Ramos (cell line): ENCODE measurements around the gene IRGQ.
"Not testable (repeated sequence)": the region's sequence is repeated elsewhere in the genome, so short reads cannot be mapped to it uniquely, and the experiment has no call there.

Experiments
- in situ Hi-C: fragments of 300-500 bp; cut with MboI; formaldehyde crosslinking; loops from one replicate; pipeline ENCODE4 v1.14.3; 2022; ENCODE audit warnings: low sequenced_read_pairs; ENCODE audit not compliant: unreplicated experiment

IRGQ gene

GRCh38 chr19:43625918-43626579 lies 30.1 kb upstream of the IRGQ start:
- in situ Hi-C loops = no loop called here

GRCh38 chr19:43624933-43625332 lies 29.0 kb upstream of the IRGQ start:
- in situ Hi-C loops = no loop called here

GRCh38 chr19:43623889-43624670 lies 28.1 kb upstream of the IRGQ start:
- in situ Hi-C loops = no loop called here

GRCh38 chr19:43622956-43623355 lies 27.0 kb upstream of the IRGQ start:
- in situ Hi-C loops = no loop called here

GRCh38 chr19:43622070-43622469 lies 26.1 kb upstream of the IRGQ start:
- in situ Hi-C loops = no loop called here

GRCh38 chr19:43620061-43621001 lies 24.4 kb upstream of the IRGQ start:
- in situ Hi-C loops = no loop called here

GRCh38 chr19:43619262-43620060 lies 23.5 kb upstream of the IRGQ start, which contains the start of gene ZNF428:
ZNF428 (minus strand) TSS chr19:43619629; CDS start chr19:43614304, 5,325 bp downstream.
- in situ Hi-C loops = no loop called here

- in situ Hi-C loops = no loop called here
Measured at GRCh38 chr19:43618921-43619261, 23.0 kb upstream of the IRGQ start.

- in situ Hi-C loops = no loop called here
Measured at GRCh38 chr19:43616954-43617353, 21.0 kb upstream of the IRGQ start.

- in situ Hi-C loops = no loop called here
Measured at GRCh38 chr19:43616306-43616705, 20.4 kb upstream of the IRGQ start.

GRCh38 chr19:43612374-43612773 lies 16.4 kb upstream of the IRGQ start:
- in situ Hi-C loops = no loop called here

- in situ Hi-C loops = no loop called here
Measured at GRCh38 chr19:43611788-43612187, 15.9 kb upstream of the IRGQ start, which contains the start of gene SRRM5. SRRM5 (plus strand) TSS chr19:43612088; CDS start chr19:43612122, 34 bp downstream.

GRCh38 chr19:43610493-43610892 lies 14.6 kb upstream of the IRGQ start:
- in situ Hi-C loops = no loop called here

GRCh38 chr19:43609872-43610271 lies 13.9 kb upstream of the IRGQ start:
- in situ Hi-C loops = no loop called here

- in situ Hi-C loops = no loop called here
Measured at GRCh38 chr19:43607238-43608205, 11.6 kb upstream of the IRGQ start.

GRCh38 chr19:43606569-43607229 lies 10.8 kb upstream of the IRGQ start:
- in situ Hi-C loops = no loop called here

GRCh38 chr19:43605875-43606568 lies 10.1 kb upstream of the IRGQ start:
- in situ Hi-C loops = no loop called here

- in situ Hi-C loops = not testable (repeated sequence)
Measured at GRCh38 chr19:43600326-43600725, 4.4 kb upstream of the IRGQ start.
